IPS-NIHi7 (cell line): ENCODE results near the gene NSUN2.

Source experiments
- DNase-seq: peaks from one replicate; pipeline ENCODE4 v3.0.0; 2012; ENCODE audit warnings: mixed read lengths; ENCODE audit errors: extremely low spot score

Gene NSUN2

DNA sequence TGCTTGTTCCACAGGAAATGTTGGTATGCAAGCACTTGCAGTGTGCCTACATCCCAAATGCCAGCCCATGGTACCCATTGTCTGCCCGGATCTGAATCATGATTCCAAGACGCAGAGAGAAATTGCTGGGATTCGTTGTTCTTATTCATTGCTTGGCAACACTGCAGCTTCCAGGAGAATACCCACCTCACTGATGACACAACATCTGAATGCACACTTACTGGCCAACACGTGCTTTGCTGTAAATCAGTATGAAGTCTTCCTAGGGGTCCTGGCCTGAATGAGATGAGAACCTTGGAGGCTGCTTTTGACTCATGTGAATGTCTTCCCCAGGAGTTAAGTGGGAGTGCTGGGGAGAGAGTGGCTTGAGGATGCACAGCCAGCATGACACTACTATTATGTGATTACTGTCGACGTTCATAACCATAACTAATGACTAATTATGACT lies 12.0 kb upstream of the NSUN2 start:
- DNase-seq: no peak

- no peak for DNase-seq
These were observed 9.8 kb upstream of the NSUN2 start for GRCh38 chr5:6642655-6643054.

DNA sequence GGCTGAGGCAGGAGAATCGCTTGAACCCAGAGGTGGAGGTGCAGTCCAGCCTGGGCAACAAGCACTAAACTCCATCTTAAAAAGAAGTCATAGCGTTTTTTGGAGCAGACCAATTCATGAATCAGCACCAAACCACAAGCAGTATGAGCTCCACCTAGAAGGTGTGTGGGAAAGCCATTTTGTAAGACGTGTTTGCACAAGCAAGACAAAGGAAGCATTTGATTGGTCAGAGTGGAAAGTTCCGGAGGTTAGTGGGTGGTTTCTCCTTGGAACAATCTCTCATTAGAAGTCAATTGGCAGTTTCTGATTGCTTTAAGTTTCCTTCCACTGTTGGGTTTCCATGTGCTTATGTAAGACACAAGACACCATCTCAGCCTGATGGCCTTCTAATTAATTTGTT lies 5.4 kb upstream of the NSUN2 start:
- DNase-seq: no peak

- DNase-seq: no peak
These were observed 4.7 kb upstream of the NSUN2 start for GRCh38 chr5:6637590-6637989.

DNA sequence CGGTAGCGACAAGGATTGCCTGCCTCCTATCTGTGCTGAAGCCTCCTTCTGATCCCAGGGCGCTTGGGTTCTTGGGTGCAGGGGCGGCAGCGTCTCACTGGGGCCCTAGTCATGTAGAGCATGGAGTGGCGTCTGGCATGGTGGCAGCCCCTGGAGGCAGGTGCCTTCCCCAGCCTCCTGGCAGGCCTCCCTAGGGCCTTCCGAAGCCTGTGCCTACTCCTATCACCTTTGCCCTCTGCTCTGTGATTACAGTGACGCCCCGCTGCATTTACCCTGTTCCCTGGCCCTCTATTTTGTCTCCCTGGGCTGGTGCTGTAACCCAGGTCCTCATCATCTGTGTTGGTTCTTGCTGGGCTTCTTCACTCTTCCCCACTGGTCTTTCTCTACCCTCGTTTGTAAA lies 4.2 kb upstream of the NSUN2 start:
- DNase-seq: no peak

GRCh38 chr5:6636293-6636692 lies 3.4 kb upstream of the NSUN2 start:
- no peak for DNase-seq

GRCh38 chr5:6634788-6635430 lies 2.1 kb upstream of the NSUN2 start:
- DNase-seq: no peak

DNA sequence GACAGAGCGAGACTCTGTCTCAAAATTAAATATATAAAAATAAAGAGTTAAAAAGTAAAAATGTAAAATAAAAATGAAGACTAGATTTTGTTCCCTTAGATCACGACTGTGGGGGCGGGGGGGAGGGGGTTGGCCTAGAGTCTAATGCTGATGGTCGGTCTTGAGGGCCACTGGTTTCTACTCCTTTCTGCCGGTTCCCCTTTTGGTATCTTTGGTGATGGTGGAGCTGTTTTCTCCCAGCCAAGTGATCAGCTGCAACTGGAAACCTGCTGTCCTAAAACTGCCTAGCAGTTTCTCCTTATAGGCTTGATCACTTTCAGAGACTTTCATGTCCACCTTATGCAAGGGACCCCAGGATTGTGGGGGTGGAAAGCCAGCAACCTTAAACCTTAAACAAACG lies 1.5 kb upstream of the NSUN2 start:
- DNase-seq: peak; percentile 30

DNA sequence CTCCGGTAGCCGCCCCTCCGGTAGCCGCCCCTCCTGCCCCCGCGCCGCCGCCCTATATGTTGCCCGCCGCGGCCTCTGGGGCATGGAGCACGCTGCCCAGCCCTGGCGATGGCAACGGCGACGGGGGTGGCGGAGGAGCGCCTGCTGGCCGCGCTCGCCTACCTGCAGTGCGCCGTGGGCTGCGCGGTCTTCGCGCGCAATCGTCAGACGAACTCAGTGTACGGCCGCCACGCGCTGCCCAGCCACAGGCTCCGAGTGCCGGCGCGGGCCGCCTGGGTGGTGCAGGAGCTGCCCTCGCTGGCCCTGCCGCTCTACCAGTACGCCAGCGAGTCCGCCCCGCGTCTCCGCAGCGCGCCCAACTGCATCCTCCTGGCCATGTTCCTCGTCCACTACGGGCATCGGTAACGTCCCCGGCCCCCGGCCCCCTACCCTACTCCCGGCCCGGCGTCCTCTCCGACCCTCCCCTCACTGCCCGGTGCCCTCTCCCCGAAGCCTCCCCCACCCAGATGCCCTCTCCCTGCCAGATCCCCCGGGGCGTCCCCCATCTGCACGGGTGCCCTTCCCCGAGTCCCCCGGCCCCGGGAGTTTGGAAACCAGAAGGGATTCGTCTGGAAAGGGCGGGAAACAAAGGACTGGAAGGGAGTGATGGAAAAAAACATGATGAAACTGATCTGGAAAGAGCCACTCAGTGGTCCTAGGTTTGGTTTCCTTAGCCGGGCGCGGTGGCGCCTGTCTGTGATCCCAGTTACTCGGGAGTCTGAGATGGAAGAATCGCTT lies 813 bp upstream of the NSUN2 start:
- peak; percentile 30 for DNase-seq

GRCh38 chr5:6632324-6632887 lies 438 bp downstream of the NSUN2 start:
- peak; percentile 44 for DNase-seq

GRCh38 chr5:6631441-6631840 lies 1.4 kb downstream of the NSUN2 start:
- DNase-seq: no peak

GRCh38 chr5:6626508-6626907 lies 6.3 kb downstream of the NSUN2 start:
- no peak for DNase-seq

- no peak for DNase-seq
These were observed 8.9 kb downstream of the NSUN2 start for GRCh38 chr5:6623941-6624340.

- no peak for DNase-seq
These were observed 9.6 kb downstream of the NSUN2 start for GRCh38 chr5:6623228-6623627.

GRCh38 chr5:6616632-6617031 lies 16.2 kb downstream of the NSUN2 start:
- no peak for DNase-seq

DNA sequence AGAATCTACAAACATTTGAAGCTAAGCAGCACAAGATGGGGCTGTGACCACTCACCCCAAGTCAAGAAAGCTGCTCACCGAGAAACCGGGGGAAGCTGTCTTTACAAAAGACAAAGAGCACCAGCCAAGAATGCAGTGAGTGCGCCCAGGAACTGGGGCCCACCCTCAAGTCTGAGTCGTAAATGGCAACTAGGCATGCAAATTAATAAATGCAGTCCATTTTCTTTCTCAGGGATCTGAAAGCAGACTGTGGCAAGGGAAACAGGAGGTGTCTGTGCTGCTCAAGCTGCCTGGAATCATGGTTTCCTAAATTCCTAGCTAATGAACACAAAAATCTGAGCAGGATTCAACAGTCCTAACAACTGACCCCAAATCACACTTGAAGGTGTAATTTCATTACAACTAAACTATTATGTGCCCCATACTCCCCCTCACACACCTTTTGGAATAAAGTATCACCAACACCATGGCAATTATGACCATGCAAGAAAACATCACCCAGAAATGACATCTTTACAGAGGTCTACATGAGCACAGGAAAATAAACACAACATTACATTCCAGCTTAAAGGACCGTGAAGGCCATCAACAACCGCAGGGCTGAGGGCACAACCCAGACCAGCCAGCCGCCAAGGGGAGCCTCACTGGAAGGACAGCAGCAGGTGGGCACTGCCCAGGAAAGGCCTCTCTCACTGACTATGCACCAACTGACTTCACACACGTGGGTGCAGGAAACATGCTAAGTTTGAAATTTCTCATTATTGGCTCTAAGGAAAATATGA lies 17.6 kb downstream of the NSUN2 start:
- DNase-seq: no peak

DNA sequence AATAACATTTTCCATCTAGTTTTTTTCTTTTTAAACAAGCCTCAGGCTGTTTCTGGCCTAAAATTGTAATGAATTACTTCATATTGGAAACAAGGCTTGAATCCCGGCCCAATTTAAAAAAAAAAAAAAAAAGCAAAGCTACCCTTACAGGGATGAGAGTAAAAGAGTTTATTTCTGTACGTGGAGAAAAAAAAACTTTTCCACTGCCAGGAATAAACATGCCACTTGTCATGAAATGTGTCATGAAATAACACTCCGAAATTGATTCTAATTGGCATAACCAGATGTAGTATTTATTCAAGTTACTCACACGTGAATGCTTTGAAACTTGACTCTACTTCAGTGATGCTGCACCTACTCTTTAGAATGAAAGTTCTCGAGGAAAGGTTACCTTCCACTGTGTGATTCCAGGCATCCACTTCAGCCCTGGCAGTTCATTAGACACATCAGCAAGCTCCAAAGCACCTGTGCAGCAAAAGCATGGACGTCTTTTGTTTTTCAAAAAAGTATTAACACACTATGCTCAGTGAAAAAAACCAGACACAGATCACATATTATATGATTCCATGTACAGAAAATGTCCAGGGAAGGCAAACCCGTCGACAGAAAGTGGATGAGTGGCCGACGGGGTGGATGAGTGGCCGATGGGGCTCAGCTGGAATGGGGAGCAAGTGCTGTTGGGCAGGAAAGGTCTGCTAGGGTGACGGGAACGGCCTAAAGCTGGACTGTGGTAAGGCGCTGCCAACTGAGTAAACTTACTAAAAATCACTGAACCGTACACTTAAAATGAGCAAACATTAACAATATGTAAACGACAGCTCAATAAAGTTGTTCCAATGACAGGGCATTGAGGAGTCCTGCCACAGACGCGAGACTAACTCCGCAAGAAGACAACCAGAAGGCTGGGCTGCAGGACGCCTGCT lies 21.2 kb downstream of the NSUN2 start:
- DNase-seq: no peak

- DNase-seq: no peak
These were observed 24.8 kb downstream of the NSUN2 start for GRCh38 chr5:6608016-6608415.

DNA sequence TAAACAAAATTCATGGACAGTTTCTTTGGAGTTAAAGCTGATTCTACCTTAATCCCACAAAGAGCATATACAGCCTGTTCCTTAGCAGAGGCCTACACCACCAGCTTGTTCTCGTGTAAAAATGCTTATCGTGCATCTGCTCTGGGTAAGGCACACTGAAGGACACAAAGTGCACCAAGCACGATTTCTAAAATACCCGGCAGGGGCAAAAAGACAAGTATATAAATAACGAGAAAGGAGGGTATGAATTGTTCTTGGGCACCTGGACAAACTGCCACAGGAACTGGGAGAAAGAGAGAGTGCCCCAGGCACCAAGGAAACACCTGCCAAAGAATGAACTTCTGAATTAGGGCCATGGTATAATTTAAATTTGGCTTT lies 25.3 kb downstream of the NSUN2 start:
- no peak for DNase-seq

GRCh38 chr5:6606884-6607558 lies 25.8 kb downstream of the NSUN2 start:
- no peak for DNase-seq

DNA sequence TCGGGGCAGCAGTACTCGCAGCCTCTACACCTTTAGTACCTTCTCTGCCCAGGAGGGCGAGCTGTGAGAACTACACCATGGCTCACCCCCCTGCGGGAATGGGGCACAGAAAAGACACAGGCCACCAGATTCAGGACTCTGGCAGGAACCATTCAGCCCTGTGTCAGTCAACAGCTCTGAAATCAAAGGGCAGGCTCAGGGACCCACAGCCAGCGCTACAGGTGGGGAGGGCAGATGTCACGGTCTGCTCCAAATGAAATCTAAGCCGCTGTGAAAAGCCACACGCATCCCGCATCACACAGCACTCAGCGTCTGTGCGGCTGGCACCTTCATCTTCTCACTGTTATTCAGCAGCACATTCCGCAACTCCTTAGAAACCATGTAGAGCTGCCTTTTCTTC lies 27.9 kb downstream of the NSUN2 start:
- no peak for DNase-seq
